HG02885 (cell line): ENCODE data around the gene SMIM27.
A peak's percentile ranks its signal among the peaks of the same experiment; 100 is the strongest.
"Not testable (repeated sequence)": the region's sequence is repeated elsewhere in the genome, so short reads cannot be mapped to it uniquely, and the experiment has no call there.

Experiments
- ATAC-seq: cut with Tn5 transposase; IDR thresholded peaks from one replicate; pipeline ENCODE4 v1.9.1; 2021; ENCODE audit warnings: mild to moderate bottlenecking; ENCODE audit not compliant: unreplicated experiment, poor library complexity

SMIM27 gene

GRCh38 chr9:32552172-32552872 is at the start of gene SMIM27, which contains the start of gene TOPORS:
Gene SMIM27, plus strand, starts transcription at chr9:32552327. Its CDS starts 108 bp downstream, at chr9:32552435.
Gene TOPORS, minus strand, starts transcription at chr9:32552586. Its CDS starts 150 bp downstream, at chr9:32552436.
- peak; percentile 75 for ATAC-seq

- no peak for ATAC-seq
Measured at GRCh38 chr9:32502464-32502863, 49.7 kb upstream of the SMIM27 start.

GRCh38 chr9:32503008-32503407 is 49.1 kb upstream of the SMIM27 start:
- no peak for ATAC-seq

- ATAC-seq = no peak
Measured at GRCh38 chr9:32508728-32509127, 43.4 kb upstream of the SMIM27 start.

DNA sequence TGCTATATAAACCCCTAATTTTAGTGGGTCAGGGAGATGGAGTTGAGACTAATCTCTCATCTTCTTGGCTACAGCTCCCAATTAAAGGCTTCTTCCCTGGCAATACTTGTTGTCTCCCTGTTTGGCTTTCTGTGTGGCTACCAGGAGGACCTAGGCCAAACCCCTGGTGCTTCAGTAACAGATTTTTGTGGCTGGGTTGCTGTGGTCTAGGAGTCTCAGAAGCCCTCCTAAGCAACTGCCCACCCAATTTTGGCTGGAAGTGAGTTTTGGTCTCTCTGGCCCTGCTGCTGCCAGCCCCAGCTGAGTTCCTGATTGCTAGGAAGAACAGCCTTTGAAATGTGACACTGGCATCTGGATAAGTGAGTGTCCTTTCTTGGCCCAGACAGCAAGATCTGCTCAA is 35.9 kb upstream of the SMIM27 start:
- no peak for ATAC-seq

DNA sequence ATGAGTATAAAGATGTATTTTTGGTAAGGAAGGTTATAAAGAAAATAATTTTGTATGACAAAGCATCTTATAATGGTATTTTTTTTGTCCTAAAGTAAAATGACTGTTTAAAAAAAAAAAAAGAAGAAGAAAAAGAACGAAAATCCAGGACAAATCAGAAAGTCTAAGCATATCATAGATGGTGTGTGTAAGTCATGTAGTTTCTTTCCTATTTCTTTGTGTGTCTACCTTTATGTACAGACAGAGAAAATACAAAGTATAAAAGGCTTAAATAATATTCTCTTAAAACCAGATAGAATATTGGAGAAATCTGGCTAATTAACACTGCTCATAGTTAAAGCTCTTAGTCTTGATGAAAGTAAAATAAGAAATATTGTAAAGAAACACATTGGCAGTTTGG is 33.9 kb upstream of the SMIM27 start:
- no peak for ATAC-seq

- ATAC-seq = no peak
Measured at GRCh38 chr9:32523910-32524309, 28.2 kb upstream of the SMIM27 start.

DNA sequence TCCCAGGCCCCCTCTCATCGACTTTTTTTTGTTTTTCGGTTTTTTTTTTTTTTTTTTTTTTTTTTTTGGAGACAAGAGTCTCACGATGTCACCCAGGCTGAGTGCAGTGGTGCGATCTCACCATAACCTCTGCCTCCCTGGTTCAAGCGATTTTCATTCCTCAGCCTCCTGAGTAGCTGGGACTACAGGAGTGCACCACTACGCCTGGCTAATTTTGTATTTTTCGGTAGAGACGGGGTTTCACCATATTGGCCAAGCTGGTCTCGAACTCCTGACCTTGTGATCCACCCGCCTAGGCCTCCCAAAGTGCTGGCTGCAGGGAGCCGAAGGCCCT is 27.6 kb upstream of the SMIM27 start:
- ATAC-seq = not testable (repeated sequence)

DNA sequence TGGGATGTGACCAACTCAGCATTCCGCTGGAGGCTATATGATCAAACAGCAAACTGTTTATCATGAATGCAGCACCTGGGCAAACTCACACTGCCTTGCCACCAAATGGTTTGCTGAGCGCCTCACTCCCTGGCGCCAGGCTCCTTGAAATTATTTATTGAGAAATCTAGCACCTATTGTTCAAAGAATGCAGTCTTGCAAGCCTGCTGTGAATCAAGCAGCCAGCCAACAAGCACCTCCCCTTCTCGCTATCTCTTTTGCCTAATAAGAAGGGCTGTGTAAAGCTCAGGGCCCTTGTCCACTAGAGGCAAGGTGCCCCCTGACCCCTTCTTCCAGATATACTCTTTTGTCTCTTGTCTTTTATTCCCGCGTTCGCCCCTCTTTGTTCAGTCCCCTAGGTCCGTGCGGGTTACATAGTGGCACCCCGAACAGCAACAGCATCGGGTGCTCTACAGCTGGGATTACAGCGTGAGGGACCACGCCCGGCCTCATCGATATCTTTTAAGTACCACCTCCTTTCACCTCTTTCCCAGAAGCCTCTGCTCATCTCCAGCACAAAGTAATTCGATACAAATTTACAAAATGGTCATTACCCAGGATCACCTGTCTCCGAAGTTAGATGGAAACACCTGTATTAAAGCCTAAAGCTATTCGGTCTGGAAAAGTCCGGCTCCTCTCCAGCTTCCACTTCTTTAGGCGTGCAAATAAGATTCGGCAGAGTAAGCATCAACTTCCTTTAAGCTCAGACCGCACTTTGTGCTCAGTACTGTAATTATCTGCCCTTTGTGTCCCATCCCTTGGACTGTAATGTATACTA is 27.0 kb upstream of the SMIM27 start:
- peak; percentile 38 for ATAC-seq

DNA sequence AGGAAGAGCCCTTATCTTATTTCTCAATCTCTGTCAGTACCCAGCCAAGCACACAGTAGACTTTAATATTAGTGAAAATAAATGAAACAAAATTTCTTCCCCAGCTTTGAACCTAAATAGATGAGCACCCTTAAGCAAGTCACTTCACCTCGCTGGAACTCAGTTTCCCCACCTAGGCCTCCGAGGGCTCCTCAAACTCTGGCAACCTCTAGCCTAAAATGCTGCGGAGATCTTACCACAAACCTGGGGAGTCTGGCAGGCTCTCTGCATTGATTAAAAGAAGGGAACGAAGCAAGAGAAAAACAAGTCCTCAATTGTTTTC is 26.5 kb upstream of the SMIM27 start:
- peak; percentile 25 for ATAC-seq

- peak; percentile 68 for ATAC-seq
Measured at GRCh38 chr9:32526041-32526706, 26.0 kb upstream of the SMIM27 start, which contains the start of gene RIGI. Gene RIGI, minus strand, starts transcription at chr9:32526196. Its CDS starts 30 bp downstream, at chr9:32526166.

DNA sequence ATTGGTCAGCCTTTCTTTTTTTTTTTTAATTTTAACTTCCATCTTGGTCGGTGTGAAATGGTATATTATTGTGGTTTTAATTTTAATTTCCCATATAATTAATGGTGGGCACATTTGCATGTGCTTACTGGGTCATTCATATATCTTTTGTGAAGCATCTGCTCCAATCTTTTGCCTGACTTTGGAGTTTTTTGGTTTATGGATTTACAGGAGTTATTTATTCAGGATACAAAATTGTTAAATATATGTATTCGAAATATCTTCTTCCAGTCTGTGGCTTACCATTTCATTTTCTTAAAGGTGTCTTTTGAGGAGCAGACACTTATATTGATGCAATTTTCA is 25.4 kb upstream of the SMIM27 start:
- ATAC-seq = no peak

DNA sequence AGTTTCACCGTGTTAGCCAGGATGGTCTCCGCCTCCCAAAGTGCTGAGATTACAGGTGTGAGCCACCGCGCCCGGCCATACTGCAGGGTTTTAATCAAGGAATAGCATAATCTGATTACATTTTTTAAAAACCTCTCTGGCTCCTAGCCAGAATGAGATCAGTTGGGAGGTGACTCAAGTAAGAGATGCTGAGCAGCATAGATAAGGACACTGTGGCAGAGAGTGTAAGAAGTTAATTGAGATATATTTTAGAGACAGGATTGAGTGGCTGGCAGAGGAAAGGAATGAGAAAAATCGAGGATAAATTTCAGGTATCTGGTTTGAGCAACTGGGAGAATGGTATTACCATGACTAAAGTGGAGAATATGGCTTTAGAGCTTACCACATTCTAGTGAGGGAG is 18.8 kb upstream of the SMIM27 start:
- no peak for ATAC-seq

DNA sequence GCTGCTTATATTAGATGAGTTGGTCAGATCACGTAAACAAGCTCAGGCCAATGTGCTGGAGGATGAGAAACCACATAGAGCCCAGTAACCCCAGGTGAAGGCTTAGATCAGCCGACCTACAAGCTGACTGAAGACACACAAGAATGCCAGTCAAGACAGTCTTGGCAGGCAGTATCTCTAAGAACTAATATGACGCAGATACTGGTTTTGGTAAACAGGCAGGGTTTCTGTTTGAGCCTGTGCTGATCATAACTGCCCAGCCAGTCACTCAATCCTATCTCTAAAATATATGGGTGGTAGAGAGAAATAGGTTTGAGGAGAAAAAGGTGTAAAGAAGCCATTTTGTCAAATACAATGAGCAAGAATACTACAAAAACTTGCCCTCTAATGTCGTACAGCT is 18.3 kb upstream of the SMIM27 start:
- no peak for ATAC-seq

DNA sequence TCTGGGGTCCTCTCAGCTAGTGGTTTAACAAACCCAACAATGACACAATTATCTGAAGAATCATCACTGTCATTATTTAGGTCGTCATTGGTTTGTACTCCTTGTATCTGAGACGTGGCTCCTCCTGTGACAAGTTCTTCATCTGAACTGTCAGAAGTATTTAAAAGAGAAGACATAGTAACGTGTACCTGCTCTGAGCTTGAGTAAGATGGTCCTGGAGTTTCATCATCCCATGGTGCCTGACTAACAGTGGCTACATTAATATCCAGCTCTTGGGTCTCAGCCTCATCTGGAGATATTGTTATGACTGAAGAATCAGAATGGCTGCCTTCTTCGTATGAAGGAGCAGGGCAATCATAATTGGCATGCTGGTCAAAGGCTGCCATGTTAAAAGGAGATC is 9.1 kb upstream of the SMIM27 start:
- ATAC-seq = no peak

GRCh38 chr9:32545884-32546283 is 6.2 kb upstream of the SMIM27 start:
- no peak for ATAC-seq

DNA sequence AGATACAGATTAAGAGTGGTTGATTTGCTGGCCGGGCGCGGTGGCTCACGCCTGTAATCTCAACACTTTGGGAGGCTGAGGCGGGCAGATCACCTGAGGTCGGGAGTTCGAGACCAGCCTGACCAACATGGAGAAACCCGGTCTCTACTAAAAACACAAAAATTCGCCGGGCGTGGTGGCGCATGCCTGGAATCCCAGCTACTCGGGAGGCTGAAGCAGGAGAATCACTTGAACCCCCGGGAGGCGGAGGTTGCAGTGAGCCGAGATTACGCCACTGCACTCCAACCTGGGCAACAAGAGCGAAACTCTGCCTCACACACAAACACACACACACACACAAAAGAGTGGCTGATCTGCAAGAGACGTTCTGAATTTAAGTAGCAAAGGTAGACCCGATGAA is 3.9 kb upstream of the SMIM27 start:
- not testable (repeated sequence) for ATAC-seq

- no peak for ATAC-seq
Measured at GRCh38 chr9:32550150-32550561, 2.0 kb upstream of the SMIM27 start.

DNA sequence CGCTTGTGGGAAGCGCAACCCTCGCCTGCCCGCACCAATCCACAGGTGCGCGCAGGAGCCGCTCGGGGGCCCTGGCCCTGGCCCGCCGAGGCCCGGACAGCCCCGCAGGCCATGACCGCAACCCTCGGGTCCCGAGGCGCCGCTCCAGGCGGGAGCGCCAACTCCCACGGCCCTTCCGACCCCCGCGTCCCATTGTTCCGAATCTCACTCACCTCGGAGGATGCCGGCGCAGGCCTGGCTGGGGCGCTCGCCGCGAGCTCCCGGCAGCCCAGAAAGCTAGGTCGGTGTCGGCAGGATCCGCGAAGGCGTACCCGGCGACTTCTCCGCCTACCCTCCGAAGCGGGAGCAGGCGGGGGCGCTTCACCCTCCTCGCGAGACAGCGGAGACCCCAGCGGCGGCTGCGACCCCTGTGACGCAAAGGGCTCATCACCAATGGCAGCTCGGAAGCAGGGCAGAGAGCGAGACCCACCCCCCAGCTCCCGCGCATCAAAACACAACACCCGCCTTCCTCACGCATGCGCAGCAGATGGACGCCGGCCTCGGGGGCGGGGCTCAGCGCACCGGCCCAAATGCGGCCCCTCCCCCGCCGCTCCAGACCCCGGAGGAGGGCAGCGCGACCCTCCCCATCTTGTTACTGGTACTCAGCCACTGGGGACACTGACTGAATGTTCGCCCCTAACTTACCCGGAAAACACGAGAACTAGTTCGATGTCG is 1.4 kb upstream of the SMIM27 start:
- ATAC-seq = peak; percentile 67

GRCh38 chr9:32551276-32552051 is 663 bp upstream of the SMIM27 start:
- ATAC-seq = peak; percentile 9
